Superior temporal gyrus (tissue), 1 donor: ENCODE measurements around the gene MED27.

Source experiments
- DNase-seq: peaks from one replicate; pipeline ENCODE4 v3.0.0-alpha.2; 2016; ENCODE audit errors: extremely low spot score

Gene MED27

DNA sequence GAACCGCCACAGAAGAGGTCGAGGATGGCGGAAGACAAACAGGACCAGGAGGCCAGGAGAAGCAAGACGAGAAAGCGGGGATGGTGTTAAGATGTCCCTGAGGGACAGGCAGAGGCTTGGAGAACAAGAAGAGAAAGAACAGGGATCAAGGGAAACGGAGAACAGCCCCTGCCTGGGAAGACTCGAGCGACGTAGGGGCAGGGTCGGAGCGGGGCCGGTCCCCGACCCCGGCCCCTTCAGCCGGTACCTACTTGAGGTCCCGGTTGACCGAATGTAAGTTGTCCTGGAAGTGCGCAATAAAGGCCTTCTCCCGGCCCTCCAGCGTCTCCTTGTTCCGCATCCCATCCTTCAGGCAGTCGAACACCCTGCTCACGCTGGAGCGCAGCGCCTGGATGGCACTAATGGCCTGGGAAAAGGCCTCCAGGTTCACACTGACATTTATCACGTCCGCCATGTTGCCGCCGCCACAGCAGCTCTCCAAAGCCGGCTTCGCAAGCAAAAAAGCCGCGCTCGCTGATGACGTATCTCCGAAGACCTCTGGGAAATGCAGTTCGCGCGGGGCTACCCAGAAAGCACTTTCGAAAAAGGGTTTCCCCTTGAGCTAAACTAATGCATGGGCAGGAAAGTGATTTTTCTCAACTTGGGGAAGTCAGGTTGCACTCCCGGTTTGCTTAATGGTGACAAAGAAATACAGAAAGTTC, at the start of gene MED27:
MED27 (minus strand) TSS at position 477 of the 701 bp plus-strand sequence; CDS start at position 454, 23 bp downstream.
- peak; percentile 98 for DNase-seq

DNA sequence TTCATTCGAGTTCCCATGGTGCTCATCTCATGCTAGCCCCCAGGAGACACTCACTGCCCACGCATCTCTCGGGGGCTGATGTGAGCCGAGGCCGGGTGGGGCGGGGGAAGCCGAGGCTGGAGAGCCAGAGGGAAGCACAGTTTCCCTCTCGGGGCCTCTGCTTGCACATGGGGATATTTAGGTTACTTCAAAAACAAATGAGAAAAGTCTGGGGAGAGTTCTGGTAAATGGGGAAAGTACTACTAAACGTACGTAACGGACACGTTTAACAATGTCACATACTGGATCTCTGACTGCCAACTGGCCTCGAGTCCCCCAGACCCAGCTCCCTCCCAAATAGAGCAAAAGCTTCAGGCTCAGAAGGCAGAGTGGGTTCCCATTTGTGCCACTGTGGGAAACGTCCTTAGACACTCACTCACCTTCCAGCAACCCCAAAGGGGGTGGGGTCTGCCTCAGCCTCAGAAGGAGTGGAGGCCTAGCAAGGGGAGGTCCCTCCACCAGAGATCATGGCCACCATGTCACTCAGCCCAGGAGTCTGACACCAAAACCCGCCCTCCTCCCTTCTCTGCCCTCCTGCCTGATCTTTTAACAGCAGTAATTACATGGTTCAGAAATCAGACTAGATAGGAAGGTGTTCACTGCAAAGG, 48.3 kb upstream of the MED27 start:
- no peak for DNase-seq

GRCh38 chr9:132126680-132127236, 47.1 kb upstream of the MED27 start:
- DNase-seq = no peak

DNA sequence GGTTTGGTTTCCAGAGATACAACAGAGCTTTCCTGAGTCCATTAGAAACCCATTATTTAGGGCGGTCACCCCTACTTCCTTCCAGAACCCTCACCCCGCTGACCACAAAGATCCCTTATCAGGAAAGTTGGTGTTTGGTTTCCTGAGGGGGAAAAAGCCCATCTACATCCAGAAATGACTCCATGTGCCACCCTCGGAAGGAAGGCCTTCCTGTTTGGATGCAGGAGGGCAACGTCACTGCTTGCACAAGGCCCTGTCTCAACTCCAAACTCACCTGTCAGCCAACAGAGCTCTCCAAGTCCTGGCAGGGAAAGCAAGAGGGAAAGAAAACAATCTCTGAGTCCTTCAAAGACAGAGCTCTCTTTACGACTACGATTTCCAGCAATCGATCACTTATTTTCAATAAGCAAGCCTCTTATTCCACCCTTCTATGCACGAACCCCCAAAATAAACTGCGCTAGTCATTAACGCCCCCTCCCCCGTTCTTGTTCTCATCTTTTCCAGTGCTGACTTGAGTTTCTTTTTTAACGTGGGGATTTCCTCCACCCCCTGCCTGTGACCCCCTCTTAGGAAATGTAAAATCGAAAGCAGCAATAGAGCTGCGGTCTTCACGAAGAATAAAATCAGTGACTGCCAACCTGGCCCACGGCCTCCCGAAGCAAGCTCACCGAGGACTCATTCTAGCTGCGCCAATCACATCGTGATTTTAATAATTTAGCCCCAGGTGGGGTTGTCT, 46.4 kb upstream of the MED27 start:
- no peak for DNase-seq

DNA sequence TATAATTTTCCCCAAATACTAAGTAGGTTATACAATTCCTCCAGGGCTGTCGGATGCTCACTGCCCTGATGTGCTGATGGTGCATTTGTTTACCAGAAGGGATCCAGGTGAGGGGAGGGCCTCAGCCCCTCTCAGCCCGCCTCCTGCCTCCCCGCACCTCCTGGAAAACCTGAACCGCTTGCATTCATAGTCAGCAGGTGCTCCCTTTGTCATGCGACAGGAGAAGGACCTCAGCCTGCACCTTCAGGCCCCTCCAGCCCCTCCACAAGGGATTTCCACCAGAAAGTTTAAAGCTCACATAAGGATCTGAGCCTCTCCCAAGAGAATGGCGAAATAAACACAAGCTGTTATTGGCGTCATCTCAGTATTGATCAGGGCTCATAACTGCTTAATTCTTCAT, 45.7 kb upstream of the MED27 start:
- no peak for DNase-seq

- no peak for DNase-seq
Observed at GRCh38 chr9:132124800-132125199, 45.1 kb upstream of the MED27 start.

DNA sequence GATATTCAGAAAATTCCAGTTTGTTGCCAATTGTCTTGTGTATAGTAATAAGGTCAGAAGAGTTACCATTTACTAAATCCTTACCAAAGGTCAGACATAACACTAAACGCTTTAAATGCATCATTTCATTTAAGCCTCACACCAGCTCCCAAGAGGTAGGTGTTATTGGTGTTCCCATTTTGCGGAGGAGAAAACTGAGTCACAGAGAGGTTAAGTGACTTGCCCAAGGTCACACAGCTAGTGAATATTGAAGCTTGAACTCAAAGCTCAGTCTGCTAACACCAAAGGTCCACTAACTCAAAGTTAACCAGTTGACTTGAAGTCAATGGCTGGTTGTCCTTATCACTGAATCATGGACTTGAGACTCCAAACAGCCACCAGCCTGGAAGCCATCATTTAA, 41.4 kb upstream of the MED27 start:
- no peak for DNase-seq

- DNase-seq = no peak
Observed at GRCh38 chr9:132117694-132118093, 38.0 kb upstream of the MED27 start.

DNA sequence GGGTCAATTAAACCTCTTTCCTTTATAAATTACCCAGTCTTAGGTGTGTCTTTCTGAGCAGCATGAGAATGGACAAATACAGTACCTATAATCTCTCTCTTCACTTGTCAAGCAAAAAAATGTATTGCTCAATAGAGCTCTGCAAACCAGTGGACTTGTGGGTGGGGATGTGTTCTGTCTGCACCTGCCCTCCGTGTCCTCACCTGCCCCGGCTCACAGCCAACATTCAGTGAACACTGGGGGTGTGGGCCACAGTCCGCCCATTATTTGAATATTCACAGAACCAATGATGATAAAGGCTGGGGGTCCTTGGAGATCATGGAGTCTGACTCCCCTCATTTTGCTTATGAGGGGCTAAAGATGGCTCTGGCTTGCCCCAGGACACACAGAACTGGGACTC, 36.9 kb upstream of the MED27 start:
- DNase-seq = no peak

DNA sequence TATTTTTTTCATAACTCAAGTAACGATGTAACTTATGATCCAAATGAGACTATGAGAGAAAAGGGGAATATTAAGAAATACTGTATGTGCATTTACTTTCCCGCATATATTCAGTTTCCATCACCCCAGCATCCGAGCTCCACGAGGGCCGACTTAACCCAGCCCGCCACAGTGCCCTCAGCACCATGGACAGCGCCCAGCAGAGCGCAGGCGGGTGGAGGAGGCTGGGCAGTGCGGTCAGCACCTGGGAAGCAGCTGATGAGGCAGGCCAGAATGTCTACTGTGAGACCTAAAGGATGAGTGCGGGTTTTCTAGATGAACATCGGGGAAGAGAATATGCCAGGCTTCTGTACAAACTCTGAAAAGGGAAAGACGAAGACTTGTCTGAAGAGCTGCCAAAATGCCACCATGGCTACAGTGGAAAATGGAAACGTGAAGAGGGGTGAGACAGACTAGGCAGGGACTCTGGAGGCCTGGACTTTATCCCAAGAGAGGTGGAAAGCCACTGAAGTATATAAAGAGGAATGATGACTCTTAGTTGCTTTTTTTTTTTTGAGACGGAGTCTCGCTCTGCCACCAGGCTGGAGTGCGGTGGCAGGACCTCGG, 34.5 kb upstream of the MED27 start:
- DNase-seq = peak; percentile 57

DNA sequence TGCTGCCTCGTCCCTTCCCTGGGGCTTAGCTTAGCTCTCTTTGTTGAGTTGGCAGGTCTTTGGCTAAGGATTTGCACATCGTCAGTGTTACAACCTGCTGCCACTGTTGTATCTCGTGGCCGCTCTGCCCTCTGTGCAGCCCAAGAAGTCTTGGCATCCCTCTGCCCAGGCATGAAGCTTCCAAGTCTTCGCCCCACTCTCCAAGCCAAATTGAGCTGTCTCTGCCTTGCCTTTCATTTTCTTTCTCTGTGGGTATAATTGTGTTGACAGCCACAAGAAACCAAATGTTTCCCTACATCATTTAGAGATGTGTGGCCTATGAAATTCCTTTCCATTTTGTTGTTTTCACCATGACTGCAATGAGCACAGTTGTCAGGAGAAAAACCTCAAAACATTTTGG, 29.6 kb upstream of the MED27 start:
- no peak for DNase-seq

GRCh38 chr9:132108728-132109127, 29.1 kb upstream of the MED27 start:
- peak; percentile 42 for DNase-seq

DNA sequence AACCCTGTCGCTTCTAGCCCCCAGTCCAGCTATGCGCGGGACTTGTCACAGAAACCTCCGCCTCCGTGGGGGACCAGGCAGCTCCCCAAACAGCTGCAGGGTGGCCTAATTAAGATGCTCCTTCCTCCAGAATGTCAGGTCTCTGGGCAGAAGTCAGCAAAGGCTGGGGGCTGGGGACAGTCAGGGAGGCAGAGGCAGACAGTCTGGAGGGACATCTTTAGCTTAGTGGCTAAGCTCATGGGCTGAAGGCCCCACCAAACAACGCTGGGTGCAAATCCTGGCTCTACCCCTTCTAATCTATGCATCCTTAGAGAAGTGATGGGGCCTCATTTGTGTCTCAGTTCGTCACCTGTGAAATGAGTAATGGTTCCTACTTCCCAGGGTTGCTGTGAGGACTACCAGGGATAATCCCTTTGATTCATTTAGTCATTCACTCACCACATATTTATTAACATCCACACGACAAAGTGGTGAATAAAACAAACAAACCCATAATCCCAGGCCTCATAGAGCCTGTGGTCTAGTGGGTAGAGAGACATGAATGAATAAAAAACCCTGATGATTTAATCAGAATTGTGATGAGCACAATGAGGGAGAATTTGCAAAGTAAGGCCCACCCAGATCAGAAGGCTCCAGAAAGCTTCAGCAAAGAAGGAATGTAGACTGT, 20.2 kb upstream of the MED27 start:
- no peak for DNase-seq

DNA sequence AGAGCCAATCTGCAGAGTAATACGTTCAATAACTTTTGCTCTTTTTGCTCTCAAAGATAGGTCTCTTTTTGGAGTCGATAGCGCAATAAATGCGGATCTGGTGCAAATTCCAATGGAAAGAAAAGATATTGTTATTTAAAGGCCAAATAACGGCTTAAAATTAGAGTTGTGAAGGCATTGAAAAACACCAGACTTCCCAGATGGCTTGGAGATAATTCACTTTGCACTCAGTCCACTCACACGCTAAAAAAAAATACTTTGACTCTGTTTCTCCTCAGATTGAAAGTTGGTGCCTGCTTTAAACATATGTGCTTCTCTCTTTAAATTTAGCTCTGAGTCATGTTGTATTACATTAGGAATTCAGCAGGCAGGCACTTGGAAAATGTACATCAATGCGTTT, 19.5 kb upstream of the MED27 start:
- DNase-seq = peak; percentile 38

DNA sequence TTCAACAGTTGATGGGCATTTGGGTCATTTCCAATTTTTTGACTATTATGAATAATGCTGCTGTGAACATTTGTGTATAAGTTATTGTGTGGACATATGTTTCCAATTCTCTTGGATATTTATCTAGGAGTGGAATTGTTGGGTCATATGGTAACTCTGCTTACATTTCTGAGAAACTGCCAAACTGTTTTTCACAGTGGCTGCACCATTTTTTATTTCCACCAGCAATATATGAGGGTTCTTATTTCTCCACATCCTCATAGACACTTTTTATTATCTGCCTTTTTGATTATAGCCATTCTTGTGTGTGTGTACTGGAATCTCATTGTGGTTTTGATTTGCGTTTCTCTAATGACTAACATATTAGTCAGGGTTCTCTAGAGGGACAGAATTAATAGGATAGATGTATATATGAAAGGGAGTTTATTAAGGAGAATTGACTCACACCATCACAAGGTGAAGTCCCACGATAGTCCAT, 14.7 kb upstream of the MED27 start:
- DNase-seq = no peak

DNA sequence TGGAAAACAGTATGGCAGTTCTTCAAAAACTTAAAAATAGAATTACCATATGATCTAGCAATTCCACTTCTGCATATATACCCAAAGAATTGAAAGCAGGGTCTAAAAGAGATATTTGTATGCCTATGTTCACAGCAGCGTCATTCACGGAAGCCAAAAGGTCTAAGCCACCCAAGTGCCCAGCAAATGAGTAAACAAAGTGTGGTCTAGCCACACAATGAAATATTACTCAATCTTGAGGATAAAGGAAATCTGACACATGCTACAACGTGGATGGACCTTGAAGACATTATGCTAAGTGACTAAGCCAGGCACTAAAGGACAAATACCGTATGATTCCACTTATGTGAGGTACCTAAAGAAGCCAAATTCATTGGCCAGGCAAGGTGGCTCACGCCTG, 11.1 kb upstream of the MED27 start:
- no peak for DNase-seq

GRCh38 chr9:132087438-132088030, 7.9 kb upstream of the MED27 start:
- DNase-seq = peak; percentile 82

- DNase-seq = no peak
Observed at GRCh38 chr9:132082188-132082587, 2.5 kb upstream of the MED27 start.

- no peak for DNase-seq
Observed at GRCh38 chr9:132078699-132079356, 839 bp downstream of the MED27 start.

DNA sequence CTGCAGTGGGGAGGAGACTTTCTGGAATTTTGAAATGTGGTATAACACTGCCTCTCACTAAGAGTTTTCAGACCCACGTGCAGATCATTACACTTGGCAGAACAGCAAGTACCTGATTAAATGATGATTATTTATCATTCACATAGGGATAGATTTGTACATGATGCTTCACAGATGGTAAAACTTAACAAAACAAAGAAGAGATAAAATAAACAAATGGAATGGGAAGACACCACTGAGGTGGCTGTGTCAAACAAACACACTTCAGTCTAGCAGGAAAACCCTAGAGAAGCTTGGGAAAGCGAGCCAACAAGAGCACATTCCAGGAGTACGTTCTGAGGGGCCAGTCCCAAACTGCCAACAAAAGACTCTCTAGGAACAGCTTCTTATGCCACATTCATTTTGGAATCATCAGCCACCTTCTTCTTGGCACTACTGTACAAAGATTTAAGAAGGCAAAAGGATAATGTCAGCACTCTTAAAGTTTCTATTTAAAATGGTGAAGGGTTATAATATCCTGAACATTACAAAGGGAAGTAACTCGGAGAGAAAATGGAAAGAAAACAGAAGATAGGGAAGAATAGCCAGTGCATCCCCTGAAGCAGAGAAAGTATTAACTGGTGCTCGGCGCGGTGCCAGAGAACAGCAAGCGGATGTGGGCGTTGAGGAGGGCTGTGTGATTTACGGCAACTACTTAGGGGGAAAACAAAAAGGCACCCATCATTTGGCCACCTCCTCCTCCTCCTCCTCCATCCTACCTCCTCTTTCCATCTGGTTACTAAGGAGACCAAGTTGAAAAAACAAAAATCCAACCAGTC, 1.6 kb downstream of the MED27 start:
- no peak for DNase-seq
